Adipose tissue (tissue), 3 donors: Measurements from ENCODE around the gene AGFG1. TPM values are rescaled to one million over a fixed set of nuclear protein-coding genes. Genes with fewer than 3 reads are reported as not detected.
"Not testable (repeated sequence)": the region's sequence is repeated elsewhere in the genome, so short reads cannot be mapped to it uniquely, and the experiment has no call there.

Source experiments
- H3K27ac ChIP-seq: one replicate; pipeline ENCODE4 v1.5.1; 2013; ENCODE audit warnings: low read depth, low read length
- WGBS, 3 donors: extraction: QIAGEN DNeasy Blood & Tissue Kit; methylation state at CpG; one replicate each; pipeline ENCODE4 v1.1.7; 2013; 5-methylcytosine and 5-hydroxymethylcytosine counted together
- polyA plus RNA-seq, 3 donors: library from polyadenylated mRNA; stranded (reverse); fragments of 200-250 nt; gene quantifications; one replicate each; pipeline ENCODE4 v1.2.3, GENCODE V29; 2013
- donor health status: healthy with polysubstance abuse.
- donor health status: Bipolar disorder and iron deficiency.
- donor health status: healthy.

AGFG1 gene
- polyA plus RNA-seq, 3 donors, result 23.6 to 101 (median 68.2) TPM

- WGBS, 3 donors, result 74 to 75% (median 74%) methylated on average over 2 of the region's 2 CpGs
- H3K27ac ChIP-seq, result no peak overlapping the region
Observed at GRCh38 chr2:227576812-227577211, 104.9 kb downstream of the AGFG1 start.

DNA sequence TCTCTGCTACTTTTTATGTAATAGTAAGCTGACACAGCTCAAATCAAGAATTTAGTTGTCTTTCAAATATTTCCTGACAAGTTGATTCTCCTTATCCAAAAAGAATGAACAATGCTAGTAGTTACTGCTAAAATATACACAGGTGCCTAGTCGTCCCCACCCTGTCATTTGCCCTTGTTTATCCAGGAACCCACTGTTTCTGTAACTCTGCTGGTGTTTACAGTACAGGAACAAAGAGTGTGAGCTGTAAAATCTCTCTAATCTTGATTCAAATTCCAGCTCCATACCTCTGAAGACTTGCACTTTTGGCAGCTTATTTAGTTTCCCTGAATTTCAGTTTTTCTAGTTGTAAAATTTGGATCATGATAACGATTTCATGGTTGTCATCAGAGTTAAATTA lies 105.6 kb downstream of the AGFG1 start:
- no peak overlapping the region for H3K27ac ChIP-seq

GRCh38 chr2:227578642-227579041 lies 106.7 kb downstream of the AGFG1 start:
- H3K27ac ChIP-seq, result no peak overlapping the region
- 64 to 91% (median 81%) methylated on average over 2 of the region's 2 CpGs for WGBS, 3 donors

More for the DNA sequence above, 105.6 kb downstream of the AGFG1 start:
- WGBS, 3 donors, result 37 to 59% (median 50%) methylated on average over 2 of the region's 2 CpGs

DNA sequence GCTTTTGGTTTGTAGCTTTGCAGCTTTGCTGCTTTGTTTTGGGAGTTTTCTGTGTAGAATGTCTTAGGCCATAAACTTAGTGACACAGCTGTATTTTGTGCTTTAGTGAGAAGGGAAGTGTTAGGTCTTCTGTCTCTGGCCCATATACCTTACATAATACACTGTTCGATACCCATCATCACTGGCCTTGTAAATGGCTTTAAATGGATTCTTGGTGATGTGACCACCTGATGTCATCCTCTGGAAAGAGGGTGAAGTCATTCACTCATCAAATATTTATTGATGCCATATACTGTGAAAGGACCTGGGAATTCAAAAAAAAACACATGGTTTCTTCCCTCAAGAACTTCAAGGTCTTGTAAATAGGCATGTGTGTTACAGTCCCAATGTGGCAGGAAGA lies 107.8 kb downstream of the AGFG1 start:
- no peak overlapping the region for H3K27ac ChIP-seq
- 28 to 100% (median 95%) methylated on average over 1 of the region's 1 CpG for WGBS, 3 donors

DNA sequence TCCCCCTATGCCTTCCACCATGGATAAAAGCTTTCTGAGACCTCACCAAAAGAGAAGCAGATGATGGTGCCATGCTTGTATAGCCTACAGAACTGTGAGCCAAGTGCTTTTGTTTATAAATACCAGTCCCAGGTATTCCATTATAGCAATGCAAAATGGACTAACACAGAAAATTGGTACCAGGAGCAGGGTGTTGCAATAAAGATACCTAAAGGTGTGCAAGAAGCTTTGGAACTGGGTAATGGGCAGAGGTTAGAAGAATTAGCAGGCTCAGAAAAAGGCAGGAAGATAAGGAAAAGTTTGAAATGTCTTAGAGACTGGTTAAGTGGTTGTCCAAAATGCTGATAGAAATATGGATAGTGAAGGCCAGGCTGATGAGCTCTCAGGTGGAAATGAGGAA lies 110.4 kb downstream of the AGFG1 start:
- no peak overlapping the region for H3K27ac ChIP-seq

DNA sequence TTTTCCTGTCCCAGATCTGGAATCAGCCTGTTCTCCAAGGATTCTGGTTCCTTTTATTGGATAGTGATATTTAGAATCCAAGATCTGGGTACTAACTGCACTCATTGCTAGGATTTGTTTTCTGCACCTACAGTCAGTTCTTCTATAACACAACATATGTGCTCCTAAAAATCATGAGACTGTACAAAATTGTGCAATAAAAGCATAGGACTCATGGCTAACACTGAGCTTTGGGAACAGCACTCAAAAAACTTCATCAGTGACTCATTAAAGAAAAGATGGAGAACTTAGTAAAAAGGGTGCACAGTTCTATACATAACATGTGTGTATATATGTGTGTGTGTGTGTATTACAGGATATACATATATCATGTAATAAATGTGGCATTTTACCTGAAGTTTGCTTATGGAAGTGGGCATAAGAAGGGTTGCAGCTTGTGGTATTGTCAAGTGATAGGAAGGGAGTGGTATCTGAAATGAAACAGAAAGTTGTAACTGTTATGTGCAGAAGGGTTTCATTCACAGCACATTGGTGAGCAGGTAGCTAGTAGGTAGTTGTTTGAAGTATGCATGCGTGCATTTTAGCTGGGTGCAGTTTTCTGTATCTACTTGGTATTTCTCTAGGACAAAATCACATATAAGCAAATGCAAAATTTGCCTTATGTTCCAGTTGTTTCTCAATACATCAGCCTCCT lies 120.9 kb downstream of the AGFG1 start:
- no peak overlapping the region for H3K27ac ChIP-seq
- WGBS, 3 donors, result 74 to 88% (median 83%) methylated on average over 1 of the region's 1 CpG

- H3K27ac ChIP-seq, result no peak overlapping the region
- 49 to 62% (median 53%) methylated on average over 3 to 4 of the region's 4 CpGs for WGBS, 3 donors
Observed at GRCh38 chr2:227595797-227596196, 123.8 kb downstream of the AGFG1 start.

- H3K27ac ChIP-seq, result no peak overlapping the region
Observed at GRCh38 chr2:227597036-227597435, 125.1 kb downstream of the AGFG1 start.

GRCh38 chr2:227597998-227598397 lies 126.0 kb downstream of the AGFG1 start:
- 37 to 79% (median 71%) methylated on average over 4 of the region's 4 CpGs for WGBS, 3 donors
- no peak overlapping the region for H3K27ac ChIP-seq

DNA sequence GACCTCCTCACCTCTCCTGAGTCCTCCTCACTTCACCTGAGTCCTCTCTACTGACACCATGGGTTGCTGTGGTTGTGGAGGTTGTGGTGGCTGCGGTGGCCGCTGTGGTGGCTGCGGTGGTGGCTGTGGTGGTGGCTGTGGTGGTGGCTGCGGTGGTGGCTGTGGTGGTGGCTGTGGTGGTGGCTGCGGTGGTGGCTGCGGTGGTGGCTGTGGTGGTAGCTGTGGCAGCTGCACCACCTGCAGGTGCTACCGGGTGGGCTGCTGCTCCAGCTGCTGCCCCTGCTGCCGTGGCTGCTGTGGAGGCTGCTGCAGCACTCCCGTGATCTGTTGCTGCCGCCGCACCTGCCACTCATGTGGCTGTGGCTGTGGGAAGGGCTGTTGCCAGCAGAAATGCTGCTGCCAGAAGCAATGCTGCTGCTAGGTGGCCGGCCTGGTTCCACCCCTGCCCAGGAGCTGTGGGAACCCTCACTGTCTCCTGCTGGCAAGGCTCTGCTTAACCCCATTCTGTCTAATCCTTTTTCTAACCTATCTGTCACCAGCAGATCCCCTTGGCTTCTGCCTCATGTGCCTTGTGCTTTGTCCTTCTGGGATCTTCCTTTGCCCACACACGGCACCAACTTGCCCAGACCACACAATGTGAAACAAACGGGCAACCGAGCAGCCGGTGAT lies 127.0 kb downstream of the AGFG1 start, which contains the start of gene SCYGR2:
SCYGR2 (plus strand) TSS at position 59 of the 669 bp plus-strand sequence; CDS start at position 59, 0 bp downstream.
- 83 to 94% (median 87%) methylated on average over 13 to 16 of the region's 16 CpGs for WGBS, 3 donors
- H3K27ac ChIP-seq, result not testable (repeated sequence)

GRCh38 chr2:227602358-227602757 lies 130.4 kb downstream of the AGFG1 start:
- WGBS, 3 donors, result 63 to 73% (median 63%) methylated on average over 3 of the region's 3 CpGs
- H3K27ac ChIP-seq, result no peak overlapping the region

GRCh38 chr2:227606476-227606875 lies 134.5 kb downstream of the AGFG1 start:
- H3K27ac ChIP-seq, result no peak overlapping the region
- 59 to 82% (median 71%) methylated on average over 1 of the region's 1 CpG for WGBS, 3 donors

GRCh38 chr2:227607941-227608340 lies 136.0 kb downstream of the AGFG1 start:
- WGBS, 3 donors, result 41 to 60% (median 53%) methylated on average over 3 of the region's 3 CpGs
- H3K27ac ChIP-seq, result no peak overlapping the region

- no peak overlapping the region for H3K27ac ChIP-seq
- WGBS, 3 donors, result 62 to 74% (median 71%) methylated on average over 15 to 16 of the region's 16 CpGs
Observed at GRCh38 chr2:227608561-227609338, 136.8 kb downstream of the AGFG1 start.

DNA sequence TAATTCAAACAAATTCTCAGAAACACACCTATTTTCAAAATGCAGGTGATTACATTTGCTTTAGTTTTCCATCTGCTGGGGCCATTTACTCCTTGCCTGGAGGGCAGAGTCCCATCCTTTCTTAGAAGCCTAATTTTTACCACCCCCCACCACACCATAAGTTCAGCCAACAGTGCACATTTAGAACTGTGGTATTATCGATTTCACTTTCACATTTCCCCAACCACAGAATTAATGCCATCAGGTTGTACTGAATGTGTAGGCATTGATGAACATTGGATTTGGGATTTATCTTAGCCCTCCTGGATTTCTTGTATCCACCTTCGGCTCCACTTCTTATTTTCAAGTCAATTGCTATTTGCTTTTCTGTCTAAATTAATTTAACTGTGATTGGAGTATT lies 138.2 kb downstream of the AGFG1 start:
- WGBS, 3 donors, result 75 to 91% (median 83%) methylated on average over 2 of the region's 2 CpGs
- no peak overlapping the region for H3K27ac ChIP-seq

Other genes starting within 250 kb of the AGFG1 start
- 10 to 100 TPM; 45.3 to 74.9 (median 54.9) TPM for gene MFF, start 146.9 kb upstream of the AGFG1 start, polyA plus RNA-seq
- under 1 TPM; 0.05 to 0.22 (median 0.12) TPM for gene TM4SF20, start 92.8 kb upstream of the AGFG1 start, polyA plus RNA-seq
- not detected for gene SCYGR1, start 84.2 kb upstream of the AGFG1 start, polyA plus RNA-seq
- gene SCYGR2, start 126.7 kb downstream of the AGFG1 start, polyA plus RNA-seq, result not detected
- not detected for gene SCYGR3, start 142.7 kb downstream of the AGFG1 start, polyA plus RNA-seq
- gene SCYGR4, start 145.3 kb downstream of the AGFG1 start, polyA plus RNA-seq, result under 1 TPM in 1 of 3 donors, not detected in 2; 0.22 TPM
- gene SCYGR5, start 194.6 kb downstream of the AGFG1 start, polyA plus RNA-seq, result not detected
- gene SLC19A3, start 245.9 kb downstream of the AGFG1 start, polyA plus RNA-seq, result 100 to 1,000 TPM in 1 of 3 donors, 10 to 100 TPM in 1, 1 to 10 TPM in 1; 2.1 to 114 (median 76.7) TPM